Dendritic cell treated with granulocyte-macrophage colony-stimulating factor and Interleukin-4, amounts not matched to agents 40 ng/mL and 50 ng/mL, for 4 days (primary cell): Measurements from ENCODE around the gene OCA2.
"Not testable (repeated sequence)": the region's sequence is repeated elsewhere in the genome, so short reads cannot be mapped to it uniquely, and the experiment has no call there.

Experiments
- H3K27ac Mint-ChIP-seq: one replicate; pipeline ENCODE4 v1.8.0; 2022; ENCODE audit warnings: mild to moderate bottlenecking, mixed read lengths
- H3K27me3 Mint-ChIP-seq: one replicate; pipeline ENCODE4 v1.8.0; 2022; ENCODE audit warnings: mild to moderate bottlenecking, mixed read lengths
- H3K36me3 Mint-ChIP-seq: one replicate; pipeline ENCODE4 v1.8.0; 2022; ENCODE audit warnings: low read depth, mixed read lengths
- H3K4me1 Mint-ChIP-seq: one replicate; pipeline ENCODE4 v1.8.0; 2022; ENCODE audit warnings: low read depth, mixed read lengths
- H3K4me3 Mint-ChIP-seq: one replicate; pipeline ENCODE4 v1.8.0; 2022; ENCODE audit warnings: mild to moderate bottlenecking, moderate library complexity, mixed read lengths
- H3K9me3 Mint-ChIP-seq: one replicate; pipeline ENCODE4 v1.8.0; 2022; ENCODE audit warnings: mixed read lengths
- intact Hi-C: fragments of 100-400 bp; cut with micrococcal nuclease; formaldehyde crosslinking; loops from one replicate; pipeline ENCODE4 v1.15.0; 2022

The OCA2 gene

GRCh38 chr15:27952593-27952992 lies 146.5 kb downstream of the OCA2 start:
- intact Hi-C loops, H3K27me3 Mint-ChIP-seq, H3K36me3 Mint-ChIP-seq, H3K9me3 Mint-ChIP-seq, H3K4me1 Mint-ChIP-seq, H3K4me3 Mint-ChIP-seq, H3K27ac Mint-ChIP-seq: not testable (repeated sequence)

- H3K36me3 Mint-ChIP-seq, result no peaks in the 10 kb centered on the region
- H3K4me1 Mint-ChIP-seq, result no peaks in the 10 kb centered on the region
- intact Hi-C loops, result no loop called here
- H3K27me3 Mint-ChIP-seq, result no peaks in the 10 kb centered on the region
- no peak overlapping the region for H3K4me3 Mint-ChIP-seq
- H3K9me3 Mint-ChIP-seq, result no peaks in the 10 kb centered on the region
- H3K27ac Mint-ChIP-seq, result no peak overlapping the region
These were observed 147.8 kb downstream of the OCA2 start for GRCh38 chr15:27951191-27951890.

GRCh38 chr15:27949089-27949488 lies 150.0 kb downstream of the OCA2 start:
- Mint-ChIP-seq H3K4me1 (no peaks in the 10 kb centered on the region), H3K4me3 (no peak overlapping the region), H3K9me3 (peaks cover 15% of the 10 kb centered on the region), H3K27ac (no peak overlapping the region), H3K36me3 (no peaks in the 10 kb centered on the region), H3K27me3 (no peaks in the 10 kb centered on the region)
- intact Hi-C loops, result no loop called here

GRCh38 chr15:27939246-27939645 lies 159.9 kb downstream of the OCA2 start:
- Mint-ChIP-seq H3K27me3 (no peaks in the 10 kb centered on the region), H3K27ac (no peak overlapping the region), H3K4me3 (no peak overlapping the region), H3K36me3 (no peaks in the 10 kb centered on the region), H3K4me1 (no peaks in the 10 kb centered on the region), H3K9me3 (peaks cover 28% of the 10 kb centered on the region)
- intact Hi-C loops, result no loop called here

- no peak overlapping the region for H3K4me3 Mint-ChIP-seq
- no peak overlapping the region for H3K27ac Mint-ChIP-seq
- intact Hi-C loops, result no loop called here
- peaks cover 28% of the 10 kb centered on the region for H3K9me3 Mint-ChIP-seq
- H3K27me3 Mint-ChIP-seq, result no peaks in the 10 kb centered on the region
- H3K4me1 Mint-ChIP-seq, result no peaks in the 10 kb centered on the region
- no peaks in the 10 kb centered on the region for H3K36me3 Mint-ChIP-seq
These were observed 161.3 kb downstream of the OCA2 start for GRCh38 chr15:27937851-27938250.

- Mint-ChIP-seq H3K27me3 (no peaks in the 10 kb centered on the region), H3K4me3 (no peak overlapping the region), H3K4me1 (no peaks in the 10 kb centered on the region), H3K9me3 (peaks cover 44% of the 10 kb centered on the region), H3K36me3 (no peaks in the 10 kb centered on the region), H3K27ac (no peak overlapping the region)
- intact Hi-C loops, result no loop called here
These were observed 163.0 kb downstream of the OCA2 start for GRCh38 chr15:27936164-27936563.

GRCh38 chr15:27935328-27935727 lies 163.8 kb downstream of the OCA2 start:
- H3K4me1 Mint-ChIP-seq, result no peaks in the 10 kb centered on the region
- intact Hi-C loops, result no loop called here
- H3K27ac Mint-ChIP-seq, result no peak overlapping the region
- no peak overlapping the region for H3K4me3 Mint-ChIP-seq
- no peaks in the 10 kb centered on the region for H3K36me3 Mint-ChIP-seq
- H3K9me3 Mint-ChIP-seq, result peaks cover 44% of the 10 kb centered on the region
- H3K27me3 Mint-ChIP-seq, result no peaks in the 10 kb centered on the region

- Mint-ChIP-seq H3K27me3 (no peaks in the 10 kb centered on the region), H3K4me3 (no peak overlapping the region), H3K36me3 (no peaks in the 10 kb centered on the region), H3K27ac (no peak overlapping the region), H3K9me3 (peaks cover 44% of the 10 kb centered on the region), H3K4me1 (no peaks in the 10 kb centered on the region)
- intact Hi-C loops, result no loop called here
These were observed 164.3 kb downstream of the OCA2 start for GRCh38 chr15:27934782-27935181.

- Mint-ChIP-seq H3K36me3 (no peaks in the 10 kb centered on the region), H3K27me3 (no peaks in the 10 kb centered on the region), H3K4me3 (no peak overlapping the region), H3K27ac (no peak overlapping the region), H3K9me3 (peaks cover 44% of the 10 kb centered on the region), H3K4me1 (no peaks in the 10 kb centered on the region)
- intact Hi-C loops, result no loop called here
These were observed 165.6 kb downstream of the OCA2 start for GRCh38 chr15:27933562-27933961.

GRCh38 chr15:27932600-27932999 lies 166.5 kb downstream of the OCA2 start:
- H3K27me3 Mint-ChIP-seq, result no peaks in the 10 kb centered on the region

GRCh38 chr15:27928386-27928785 lies 170.7 kb downstream of the OCA2 start:
- Mint-ChIP-seq H3K4me1 (no peaks in the 10 kb centered on the region), H3K4me3 (no peak overlapping the region), H3K27ac (no peak overlapping the region), H3K27me3 (no peaks in the 10 kb centered on the region), H3K9me3 (peaks cover 21% of the 10 kb centered on the region), H3K36me3 (no peaks in the 10 kb centered on the region)
- intact Hi-C loops, result no loop called here

More at GRCh38 chr15:27932600-27932999, 166.5 kb downstream of the OCA2 start:
- Mint-ChIP-seq H3K9me3 (peaks cover 44% of the 10 kb centered on the region), H3K4me1 (no peaks in the 10 kb centered on the region), H3K36me3 (no peaks in the 10 kb centered on the region), H3K4me3 (no peak overlapping the region), H3K27ac (no peak overlapping the region)
- intact Hi-C loops, result no loop called here

GRCh38 chr15:27912283-27912682 lies 186.8 kb downstream of the OCA2 start:
- Mint-ChIP-seq H3K9me3 (peaks cover 59% of the 10 kb centered on the region), H3K36me3 (no peaks in the 10 kb centered on the region), H3K4me1 (no peaks in the 10 kb centered on the region)

GRCh38 chr15:27906802-27907201 lies 192.3 kb downstream of the OCA2 start:
- Mint-ChIP-seq H3K27me3 (no peaks in the 10 kb centered on the region), H3K9me3 (peaks cover 49% of the 10 kb centered on the region), H3K36me3 (no peaks in the 10 kb centered on the region), H3K4me3 (no peak overlapping the region), H3K27ac (no peak overlapping the region), H3K4me1 (no peaks in the 10 kb centered on the region)
- intact Hi-C loops, result no loop called here

More at GRCh38 chr15:27912283-27912682, 186.8 kb downstream of the OCA2 start:
- Mint-ChIP-seq H3K27ac (no peak overlapping the region), H3K4me3 (no peak overlapping the region), H3K27me3 (no peaks in the 10 kb centered on the region)
- intact Hi-C loops, result no loop called here

- H3K4me3 Mint-ChIP-seq, result no peak overlapping the region
- H3K9me3 Mint-ChIP-seq, result peaks cover 54% of the 10 kb centered on the region
- H3K27ac Mint-ChIP-seq, result no peak overlapping the region
- no peaks in the 10 kb centered on the region for H3K27me3 Mint-ChIP-seq
- no peaks in the 10 kb centered on the region for H3K36me3 Mint-ChIP-seq
- intact Hi-C loops, result no loop called here
- no peaks in the 10 kb centered on the region for H3K4me1 Mint-ChIP-seq
These were observed 195.7 kb downstream of the OCA2 start for GRCh38 chr15:27903405-27903804.
